ENCODE measurements around the gene GABPA. TPM values are rescaled to one million over a fixed set of nuclear protein-coding genes. Genes with fewer than 3 reads are reported as not detected.

GABPA gene
- total and polyA plus RNA-seq, 2 of the 13 experiments (the other 11 are each of a cell fraction or from before 2014, with no cell fraction given), result 7.4 to 13.2 TPM

GRCh38 chr21:25737421-25737820 lies 2.6 kb downstream of the GABPA start (continued):
- no peak for TF ChIP-seq FOXO4 (CRISPR knock-in tag; conservative IDR thresholded peaks at IDR 0.05)
- no peak for TF ChIP-seq ATF6 (CRISPR knock-in tag; conservative IDR thresholded peaks at IDR 0.05)
- TF ChIP-seq TBL1XR1 (IDR thresholded peaks at IDR 0.05; ENCODE audit: borderline replicate concordance, low read length, partially characterized antibody), result no peak
- TF ChIP-seq SIN3A (IDR thresholded peaks at IDR 0.05; ENCODE audit: borderline replicate concordance, low read depth, low read length), result no peak
- TF ChIP-seq ARNT (IDR thresholded peaks at IDR 0.05), result no peak
- TF ChIP-seq PHF5A (CRISPR knock-in tag; IDR thresholded peaks at IDR 0.05; ENCODE audit: low read depth, unreplicated experiment), result no peak
- no peak for TF ChIP-seq HNF4G (IDR thresholded peaks at IDR 0.05; ENCODE audit: borderline replicate concordance, low read depth, low read length)
- TF ChIP-seq HNF4G (CRISPR knock-in tag; IDR thresholded peaks at IDR 0.05; ENCODE audit: borderline replicate concordance, low read depth), result no peak

- in situ Hi-C loops (cut with HindIII; ENCODE audit: extremely low pct_ligation_motif_present, low pct_unique_long_range_greater_than_20kb), result no loop called here
- Histone ChIP-seq H3K36me3 (replicated peaks in 1 of 2; ENCODE audit: control insufficient read depth in 1 of 2, insufficient read depth in 2 of 2, low read length in 2 of 2) (peaks cover 0 to 13% of the 10 kb centered on the region in 2 experiments; a peak in 3 of 5 replicates), H3K79me2 (ENCODE audit: insufficient read depth, low read length) (peaks cover 19% of the 10 kb centered on the region), H2AFZ (ENCODE audit: low read length) (no peak overlapping the region), H3K27ac (ENCODE audit: extremely low read length, insufficient read depth, low read length) (no peak overlapping the region), H3K4me2 (ENCODE audit: low read depth, low read length) (no peak overlapping the region), H3K27me3 (ENCODE audit: control insufficient read depth in 1 of 2, insufficient read depth in 2 of 2, low read length in 2 of 2) (no peaks in the 10 kb centered on the region), H3K4me1 (ENCODE audit: insufficient read depth, low read length) (no peaks in the 10 kb centered on the region), H3K9ac (ENCODE audit: insufficient read depth, low read depth, low read length) (no peak overlapping the region), H3K4me3 (replicated peaks in 1 of 3; ENCODE audit: insufficient read depth in 1 of 3, low read depth in 2 of 3, low read length in 3 of 3) (no peak overlapping the region), H4K20me1 (ENCODE audit: insufficient read depth, low read length) (no peaks in the 10 kb centered on the region), H3K9me3 (ENCODE audit: low read length) (no peaks in the 10 kb centered on the region)
- FAIRE-seq (no peak), DNase-seq (ENCODE audit: low spot score) (no peak), ATAC-seq (no peak)
- ChIA-PET POLR2A (no interaction called here), CTCF (ENCODE audit: low intra/inter-chr PET ratio, low total read pairs) (no interaction called here)
- intact Hi-C loops (cut with micrococcal nuclease; ENCODE audit: unreplicated experiment), result no loop called here
- whole genome bisulfite sequencing (ENCODE audit: low lambda C conversion rate), result 100% methylated on average over 2 of the region's 3 CpGs
- TF ChIP-seq EP300 (IDR thresholded peaks at IDR 0.05; ENCODE audit: low read depth in 2 of 2, low read length in 2 of 2) (no peak), EP300 (CRISPR knock-in tag; IDR thresholded peaks at IDR 0.05; ENCODE audit: borderline replicate concordance) (no peak), FOXO4 (CRISPR knock-in tag; conservative IDR thresholded peaks at IDR 0.05) (no peak), SRF (IDR thresholded peaks at IDR 0.05; ENCODE audit: low read depth, low read length) (no peak), JUNB (CRISPR knock-in tag; IDR thresholded peaks at IDR 0.05; ENCODE audit: borderline replicate concordance) (no peak), FOXJ3 (CRISPR knock-in tag; IDR thresholded peaks at IDR 0.05; ENCODE audit: borderline replicate concordance) (no peak)
- BruUV-seq (replicated peaks), result no TSS peak
Measured at GRCh38 chr21:25742900-25743299, 8.1 kb downstream of the GABPA start.
